ENCODE data around the gene THUMPD2. TPM values are rescaled to one million over a fixed set of nuclear protein-coding genes. Genes with fewer than 3 reads are reported as not detected.
A peak's percentile ranks its signal among the peaks of the same experiment; 100 is the strongest.
"Not testable (repeated sequence)": the region's sequence is repeated elsewhere in the genome, so short reads cannot be mapped to it uniquely, and the experiment has no call there.

The THUMPD2 gene
- total and polyA plus RNA-seq, 4 experiments from 2014 or later = 5.6 to 11.6 (median 8.4) TPM

GRCh38 chr2:39796134-39796533 is 17.1 kb upstream of the THUMPD2 start:
- intact Hi-C loops (cut with micrococcal nuclease) = no loop called here
- ChIA-PET CTCF (ENCODE audit: partially characterized antibody) (no interaction called here), POLR2A (ENCODE audit: partially characterized antibody) (no interaction called here)
- H3K27ac Mint-ChIP-seq = no peak overlapping the region
- H3K36me3 ChIP-seq (ENCODE audit: insufficient read depth, low read length) = no peaks in the 10 kb centered on the region
- peaks cover 0 to 1% of the 10 kb centered on the region in 2 donors for H3K27me3 Mint-ChIP-seq
- no peaks in the 10 kb centered on the region for H3K36me3 Mint-ChIP-seq
- H3K9me3 Mint-ChIP-seq = peaks cover 0 to 10% (median 2%) of the 10 kb centered on the region in 8 donors
- DNase-seq = no peak
- H3K4me1 ChIP-seq (ENCODE audit: insufficient read depth, low read length) = no peaks in the 10 kb centered on the region
- no peak overlapping the region for H3K4me3 ChIP-seq (ENCODE audit: low read length in 2 of 2)
- H3K27me3 ChIP-seq (ENCODE audit: insufficient read depth, low read length) = no peaks in the 10 kb centered on the region
- no peaks in the 10 kb centered on the region for H3K4me1 Mint-ChIP-seq
- no peak overlapping the region for H3K4me3 Mint-ChIP-seq
- no peak overlapping the region for H3K27ac ChIP-seq (ENCODE audit: low read depth, low read length)
- H3K9me3 ChIP-seq (ENCODE audit: control insufficient read depth in 1 of 2, low read length in 2 of 2) = no peaks in the 10 kb centered on the region

- H3K27me3 Mint-ChIP-seq; H3K27ac ChIP-seq (ENCODE audit: low read depth, low read length); intact Hi-C loops (cut with micrococcal nuclease); H3K4me1 ChIP-seq (ENCODE audit: insufficient read depth, low read length); H3K36me3 Mint-ChIP-seq; POLR2A ChIA-PET (ENCODE audit: partially characterized antibody); DNase-seq; H3K4me3 Mint-ChIP-seq; H3K36me3 ChIP-seq (ENCODE audit: insufficient read depth, low read length); H3K9me3 ChIP-seq (ENCODE audit: control insufficient read depth in 1 of 2, low read length in 2 of 2); CTCF ChIA-PET (ENCODE audit: partially characterized antibody); H3K4me3 ChIP-seq (ENCODE audit: low read length in 2 of 2); H3K4me1 Mint-ChIP-seq; H3K27me3 ChIP-seq (ENCODE audit: insufficient read depth, low read length); H3K27ac Mint-ChIP-seq: not testable (repeated sequence)
- peaks cover 2 to 23% (median 8%) of the 10 kb centered on the region in 8 donors for H3K9me3 Mint-ChIP-seq
These were observed 11.3 kb upstream of the THUMPD2 start for GRCh38 chr2:39790216-39790818.

- Mint-ChIP-seq H3K9me3 (peaks cover 2 to 23% (median 8%) of the 10 kb centered on the region in 8 donors), H3K36me3 (no peaks in the 10 kb centered on the region), H3K27me3 (peaks cover 2 to 6% of the 10 kb centered on the region in 2 donors), H3K27ac (no peak overlapping the region), H3K4me3 (no peak overlapping the region), H3K4me1 (peaks cover 0 to 2% (median 0%) of the 10 kb centered on the region in 4 donors)
- intact Hi-C loops (cut with micrococcal nuclease) = no loop called here
- Histone ChIP-seq H3K36me3 (ENCODE audit: insufficient read depth, low read length) (no peaks in the 10 kb centered on the region), H3K4me3 (ENCODE audit: low read length in 2 of 2) (no peak overlapping the region), H3K27ac (ENCODE audit: low read depth, low read length) (no peak overlapping the region), H3K27me3 (ENCODE audit: insufficient read depth, low read length) (no peaks in the 10 kb centered on the region), H3K9me3 (ENCODE audit: control insufficient read depth in 1 of 2, low read length in 2 of 2) (no peaks in the 10 kb centered on the region), H3K4me1 (ENCODE audit: insufficient read depth, low read length) (no peaks in the 10 kb centered on the region)
- no peak for DNase-seq
- POLR2A ChIA-PET (ENCODE audit: partially characterized antibody) = no interaction called here
- CTCF ChIA-PET (ENCODE audit: partially characterized antibody) = no interaction called here
These were observed 8.9 kb upstream of the THUMPD2 start for GRCh38 chr2:39787950-39788349.

- H3K27me3 Mint-ChIP-seq = peaks cover 2 to 6% of the 10 kb centered on the region in 2 donors
- Histone ChIP-seq H3K36me3 (ENCODE audit: insufficient read depth, low read length) (no peaks in the 10 kb centered on the region), H3K4me3 (ENCODE audit: low read length in 2 of 2) (no peak overlapping the region), H3K4me1 (ENCODE audit: insufficient read depth, low read length) (no peaks in the 10 kb centered on the region), H3K27me3 (ENCODE audit: insufficient read depth, low read length) (no peaks in the 10 kb centered on the region), H3K27ac (ENCODE audit: low read depth, low read length) (no peak overlapping the region), H3K9me3 (ENCODE audit: control insufficient read depth in 1 of 2, low read length in 2 of 2) (no peaks in the 10 kb centered on the region)
- DNase-seq = no peak
- ChIA-PET POLR2A (ENCODE audit: partially characterized antibody) (no interaction called here), CTCF (ENCODE audit: partially characterized antibody) (no interaction called here)
- no peaks in the 10 kb centered on the region for H3K36me3 Mint-ChIP-seq
- intact Hi-C loops (cut with micrococcal nuclease) = no loop called here
- peaks cover 2 to 22% (median 8%) of the 10 kb centered on the region in 8 donors for H3K9me3 Mint-ChIP-seq
- no peak overlapping the region for H3K27ac Mint-ChIP-seq
- peaks cover 0 to 2% (median under 1%) of the 10 kb centered on the region in 4 donors for H3K4me1 Mint-ChIP-seq
- no peak overlapping the region for H3K4me3 Mint-ChIP-seq
These were observed 7.9 kb upstream of the THUMPD2 start for GRCh38 chr2:39786761-39787522.

GRCh38 chr2:39782591-39782990 is 3.5 kb upstream of the THUMPD2 start:
- Histone ChIP-seq H3K9me3 (ENCODE audit: control insufficient read depth in 1 of 2, low read length in 2 of 2) (no peaks in the 10 kb centered on the region), H3K27me3 (ENCODE audit: insufficient read depth, low read length) (no peaks in the 10 kb centered on the region), H3K4me3 (ENCODE audit: low read length in 2 of 2) (no peak overlapping the region), H3K4me1 (ENCODE audit: insufficient read depth, low read length) (peaks cover 15% of the 10 kb centered on the region), H3K36me3 (ENCODE audit: insufficient read depth, low read length) (no peaks in the 10 kb centered on the region), H3K27ac (ENCODE audit: low read depth, low read length) (no peak overlapping the region)
- Mint-ChIP-seq H3K27me3 (peaks cover 0 to 1% of the 10 kb centered on the region in 2 donors), H3K4me1 (peaks cover 26 to 37% (median 30%) of the 10 kb centered on the region in 4 donors), H3K9me3 (no peaks in the 10 kb centered on the region), H3K27ac (no peak overlapping the region), H3K36me3 (peaks cover 2 to 11% of the 10 kb centered on the region in 2 donors), H3K4me3 (no peak overlapping the region)
- ChIA-PET POLR2A (ENCODE audit: partially characterized antibody) (no interaction called here), CTCF (ENCODE audit: partially characterized antibody) (no interaction called here)
- intact Hi-C loops (cut with micrococcal nuclease) = no loop called here
- DNase-seq = no peak

- peaks cover 7 to 11% of the 10 kb centered on the region in 2 donors for H3K36me3 Mint-ChIP-seq
- intact Hi-C loops (cut with micrococcal nuclease) = no loop called here
- DNase-seq = no peak
- H3K36me3 ChIP-seq (ENCODE audit: insufficient read depth, low read length) = no peaks in the 10 kb centered on the region
- H3K9me3 Mint-ChIP-seq = no peaks in the 10 kb centered on the region
- H3K27me3 ChIP-seq (ENCODE audit: insufficient read depth, low read length) = no peaks in the 10 kb centered on the region
- H3K27ac Mint-ChIP-seq = peak overlapping the region in 1 of 7 donors; percentile 38
- H3K4me1 Mint-ChIP-seq = peaks cover 32 to 44% (median 38%) of the 10 kb centered on the region in 4 donors
- H3K4me3 ChIP-seq (ENCODE audit: low read length in 2 of 2) = no peak overlapping the region
- peaks cover 0 to 1% of the 10 kb centered on the region in 2 donors for H3K27me3 Mint-ChIP-seq
- peaks cover 23% of the 10 kb centered on the region for H3K4me1 ChIP-seq (ENCODE audit: insufficient read depth, low read length)
- ChIA-PET CTCF (ENCODE audit: partially characterized antibody) (no interaction called here), POLR2A (ENCODE audit: partially characterized antibody) (no interaction called here)
- peak overlapping the region in 2 of 8 donors; percentile 9 to 91 for H3K4me3 Mint-ChIP-seq
- no peak overlapping the region for H3K27ac ChIP-seq (ENCODE audit: low read depth, low read length)
- H3K9me3 ChIP-seq (ENCODE audit: control insufficient read depth in 1 of 2, low read length in 2 of 2) = no peaks in the 10 kb centered on the region
These were observed 2.6 kb upstream of the THUMPD2 start for GRCh38 chr2:39781697-39782096.

- Mint-ChIP-seq H3K9me3 (no peaks in the 10 kb centered on the region), H3K36me3 (peaks cover 9 to 11% of the 10 kb centered on the region in 2 donors), H3K4me1 (peaks cover 33 to 48% (median 41%) of the 10 kb centered on the region in 4 donors), H3K27me3 (peaks cover 0 to 1% of the 10 kb centered on the region in 2 donors), H3K4me3 (peak overlapping the region; percentile 71 to 97 (median 92)), H3K27ac (peak overlapping the region in 6 of 7 donors; percentile 38 to 88 (median 66))
- POLR2A ChIA-PET (ENCODE audit: partially characterized antibody) = no interaction called here
- H3K27me3 ChIP-seq (ENCODE audit: insufficient read depth, low read length) = no peaks in the 10 kb centered on the region
- H3K4me1 ChIP-seq (ENCODE audit: insufficient read depth, low read length) = peaks cover 30% of the 10 kb centered on the region
- CTCF ChIA-PET (ENCODE audit: partially characterized antibody) = no interaction called here
- no peaks in the 10 kb centered on the region for H3K36me3 ChIP-seq (ENCODE audit: insufficient read depth, low read length)
- H3K27ac ChIP-seq (ENCODE audit: low read depth, low read length) = no peak overlapping the region
- intact Hi-C loops (cut with micrococcal nuclease) = no loop called here
- no peak for DNase-seq
- H3K4me3 ChIP-seq (ENCODE audit: low read length in 2 of 2) = no peak overlapping the region
- H3K9me3 ChIP-seq (ENCODE audit: control insufficient read depth in 1 of 2, low read length in 2 of 2) = no peaks in the 10 kb centered on the region
These were observed 2.0 kb upstream of the THUMPD2 start for GRCh38 chr2:39780825-39781600.

Data from CD4-positive, alpha-beta memory T cell (primary cell).